GM12878 (cell line): ENCODE measurements around the gene RFC1. TPM values are rescaled to one million over a fixed set of nuclear protein-coding genes. Genes with fewer than 3 reads are reported as not detected.

Experiments
- ATAC-seq: fragments of 200-7000 bp; cut with Tn5 transposase; 3 replicates; pipeline ENCODE4 v1.9.1; 2020; ENCODE audit warnings: mild to moderate bottlenecking, moderate library complexity
- Bru-seq: library from RNA; stranded (reverse); fragments of 400-500 nt; gene quantifications from one replicate; lab custom pipeline; 2021; lab: Mats Ljungman, UMichigan
- BruChase-seq, 2 experiments: library from RNA; stranded (reverse); fragments of 400-500 nt; gene quantifications; one replicate each; lab custom pipeline; 2021; lab: Mats Ljungman, UMichigan
- BruUV-seq: library from RNA; stranded (reverse); fragments of 400-500 nt; replicated peaks from 2 replicates; lab custom pipeline; 2021; lab: Mats Ljungman, UMichigan
- CTCF ChIA-PET: fragments of 300-600 bp; sonication (Branson Sonifier 250); formaldehyde crosslinking; extraction: SDS; loops from one replicate; lab custom pipeline; 2021; ENCODE audit warnings: inconsistent platforms; lab: Yijun Ruan, JAX
- POLR2A ChIA-PET: fragments of 350-600 bp; formaldehyde crosslinking; extraction: SDS; loops from one replicate; lab custom pipeline; 2021; ENCODE audit warnings: inconsistent platforms; lab: Charles Lee
- RAD21 ChIA-PET: fragments of 300-600 bp; sonication (Branson Sonifier 250); formaldehyde crosslinking; loops from one replicate; lab custom pipeline; 2023; ENCODE audit warnings: antibody characterized with exemption; ENCODE audit not compliant: unreplicated experiment; lab: Charles Lee
- SMC1A ChIA-PET: fragments of 300-600 bp; sonication (Branson Sonifier 250); formaldehyde crosslinking; loops from one replicate; lab custom pipeline; 2023; ENCODE audit not compliant: unreplicated experiment, uncharacterized antibody; lab: Charles Lee
- DNase-seq: peaks from one replicate; pipeline ENCODE4 v3.0.0-alpha.2; 2011; ENCODE audit warnings: low read depth, low spot score
- FAIRE-seq: peaks from 3 replicates; lab custom pipeline; 2011; peaks lifted over from hg19 to GRCh38; lab: Jason Lieb, UNC
- H2AFZ ChIP-seq: 2 replicates; pipeline ENCODE4 v1.6.0; 2011; ENCODE audit warnings: low read depth, low read length, control low read depth; ENCODE audit not compliant: control insufficient read depth
- H3K27ac ChIP-seq: 2 replicates; pipeline ENCODE4 v1.5.1; 2011; ENCODE audit warnings: control low read depth; ENCODE audit not compliant: control insufficient read depth, insufficient read depth
- H3K27me3 ChIP-seq, 2 experiments: replicated peaks in 1 of 2; 2 replicates each; pipeline versions ENCODE4 v1.6.0 to v1.6.1; 2011; ENCODE audit warnings: low read length in 1 of 2; ENCODE audit not compliant: control insufficient read depth in 2 of 2, insufficient read depth in 2 of 2
- H3K36me3 ChIP-seq, 2 experiments: 2 replicates each; pipeline ENCODE4 v1.5.1; 2011; ENCODE audit warnings: low read length in 1 of 2; ENCODE audit not compliant: control insufficient read depth in 2 of 2, insufficient read depth in 2 of 2
- H3K4me1 ChIP-seq: 2 replicates; pipeline ENCODE4 v1.6.1; 2011; ENCODE audit warnings: mild to moderate bottlenecking, low read length, moderate library complexity, mixed read lengths; ENCODE audit not compliant: control insufficient read depth, insufficient read depth
- H3K4me2 ChIP-seq: 2 replicates; pipeline ENCODE4 v1.6.0; 2011; ENCODE audit warnings: control low read depth; ENCODE audit not compliant: control insufficient read depth, insufficient read depth
- H3K4me3 ChIP-seq: fragments of 200-600 bp; sonication (generic); 2 replicates; pipeline ENCODE4 v1.5.1; 2016
- H3K79me2 ChIP-seq: 2 replicates; pipeline ENCODE4 v1.6.0; 2011; ENCODE audit warnings: low read length; ENCODE audit not compliant: control insufficient read depth, insufficient read depth
- H3K9ac ChIP-seq: 2 replicates; pipeline ENCODE4 v1.8.0; 2011; ENCODE audit warnings: low read length, control low read depth, mixed read lengths; ENCODE audit not compliant: control insufficient read depth, insufficient read depth
- H3K9me3 ChIP-seq: replicated peaks from 3 replicates; pipeline ENCODE4 v1.5.1; 2011; ENCODE audit warnings: mild to moderate bottlenecking, low read length; ENCODE audit not compliant: control insufficient read depth, insufficient read depth
- H4K20me1 ChIP-seq: 2 replicates; pipeline ENCODE4 v1.6.0; 2011; ENCODE audit not compliant: control insufficient read depth, insufficient read depth
- CHD4 ChIP-seq: fragments of 200-600 bp; sonication (generic); IDR thresholded peaks from 2 replicates; pipeline ENCODE4 v1.6.1; 2016; ENCODE audit warnings: mild to moderate bottlenecking
- EED ChIP-seq: sonication (generic); IDR thresholded peaks from 2 replicates; pipeline ENCODE4 v1.6.1; 2016; ENCODE audit warnings: antibody characterized with exemption, low read depth
- HDAC2 ChIP-seq: fragments of 200-600 bp; sonication (generic); IDR thresholded peaks from 2 replicates; pipeline ENCODE4 v1.6.1; 2017
- KAT2A ChIP-seq: conservative IDR thresholded peaks from 2 replicates; pipeline ENCODE4 v1.6.1; 2011; ENCODE audit warnings: low read depth, low read length; ENCODE audit not compliant: control insufficient read depth
- RCOR1 ChIP-seq: conservative IDR thresholded peaks from 2 replicates; pipeline ENCODE4 v1.6.1; 2012; ENCODE audit warnings: low read depth, low read length, improper control_type of control experiment
- ZSCAN29 ChIP-seq: fragments of 450-650 bp; IDR thresholded peaks from 2 replicates; pipeline ENCODE4 v1.6.1; 2017; ENCODE audit warnings: mild to moderate bottlenecking, moderate library complexity
- WGBS: methylation state at CpG from one replicate; pipeline ENCODE4 v1.1.6; 2016; ENCODE audit warnings: low lambda C conversion rate; ENCODE audit not compliant: insufficient replicate concordance, insufficient coverage; ENCODE audit errors: missing lambda C conversion rate; 5-methylcytosine and 5-hydroxymethylcytosine counted together
- in situ Hi-C: fragments of 300-500 bp; cut with MboI; formaldehyde crosslinking; loops from 9 replicates; pipeline ENCODE4 v1.14.3; 2018; ENCODE audit warnings: mixed read lengths
- intact Hi-C: fragments of 100-400 bp; cut with micrococcal nuclease; formaldehyde crosslinking; loops from one replicate; pipeline ENCODE4 v1.14.2; 2022; ENCODE audit not compliant: unreplicated experiment
- long read RNA-seq, 2 experiments: library from polyadenylated mRNA; unstranded; transcript quantifications; one replicate each; pipeline ENCODE4 v2.0.0, GENCODE V29; 2019 to 2020
- polyA minus RNA-seq, 3 experiments: library from RNA; depleted of rRNA, polyadenylated mRNA; stranded (reverse); fragments of >200 nt; gene quantifications; 2 replicates each; pipeline ENCODE4 v1.2.3, GENCODE V29; 2011
- polyA plus RNA-seq, 11 experiments: library from polyadenylated mRNA; depleted of rRNA in 4 of 11; unstranded in 6 of 11; stranded (reverse) in 5 of 11; fragments of >200 nt; fragmentation: Nextera tagmentation in 4 of 11; fragmentation: Illumina TruSeq in 1 of 11; extraction: Ambion mirVana in 4 of 11; extraction: Trizol in 1 of 11; gene quantifications; 1 replicate in 1 of 11; 2 replicates in 10 of 11; pipeline versions ENCODE4 v1.2.1 to v1.2.3, GENCODE V29; 2011 to 2016; ENCODE audit warnings: inconsistent platforms in 2 of 11, missing spikeins in 2 of 11, low read depth in 1 of 11
- total RNA-seq, 4 experiments: library from RNA; depleted of rRNA in 3 of 4; stranded (reverse); fragments of >200 nt in 3 of 4; fragmentation: Illumina TruSeq in 1 of 4; extraction: Trizol in 1 of 4; gene quantifications; 2 replicates each; pipeline versions ENCODE4 v1.2.1 to v1.2.3, GENCODE V29; 2013 to 2021
- TF ChIP-seq, protein P1 (sequence below): fragments of 450-650 bp; IDR thresholded peaks from 2 replicates; pipeline ENCODE4 v1.6.1; 2017; ENCODE audit warnings: mild to moderate bottlenecking, low read depth, inconsistent platforms; ENCODE audit not compliant: poor library complexity, severe bottlenecking
- TF ChIP-seq, protein P2 (sequence below): IDR thresholded peaks from 2 replicates; pipeline ENCODE4 v1.6.1; 2011; ENCODE audit warnings: low read depth, mild to moderate bottlenecking, low read length, moderate library complexity, borderline replicate concordance; ENCODE audit errors: extremely low read depth

RFC1 gene, protein sequence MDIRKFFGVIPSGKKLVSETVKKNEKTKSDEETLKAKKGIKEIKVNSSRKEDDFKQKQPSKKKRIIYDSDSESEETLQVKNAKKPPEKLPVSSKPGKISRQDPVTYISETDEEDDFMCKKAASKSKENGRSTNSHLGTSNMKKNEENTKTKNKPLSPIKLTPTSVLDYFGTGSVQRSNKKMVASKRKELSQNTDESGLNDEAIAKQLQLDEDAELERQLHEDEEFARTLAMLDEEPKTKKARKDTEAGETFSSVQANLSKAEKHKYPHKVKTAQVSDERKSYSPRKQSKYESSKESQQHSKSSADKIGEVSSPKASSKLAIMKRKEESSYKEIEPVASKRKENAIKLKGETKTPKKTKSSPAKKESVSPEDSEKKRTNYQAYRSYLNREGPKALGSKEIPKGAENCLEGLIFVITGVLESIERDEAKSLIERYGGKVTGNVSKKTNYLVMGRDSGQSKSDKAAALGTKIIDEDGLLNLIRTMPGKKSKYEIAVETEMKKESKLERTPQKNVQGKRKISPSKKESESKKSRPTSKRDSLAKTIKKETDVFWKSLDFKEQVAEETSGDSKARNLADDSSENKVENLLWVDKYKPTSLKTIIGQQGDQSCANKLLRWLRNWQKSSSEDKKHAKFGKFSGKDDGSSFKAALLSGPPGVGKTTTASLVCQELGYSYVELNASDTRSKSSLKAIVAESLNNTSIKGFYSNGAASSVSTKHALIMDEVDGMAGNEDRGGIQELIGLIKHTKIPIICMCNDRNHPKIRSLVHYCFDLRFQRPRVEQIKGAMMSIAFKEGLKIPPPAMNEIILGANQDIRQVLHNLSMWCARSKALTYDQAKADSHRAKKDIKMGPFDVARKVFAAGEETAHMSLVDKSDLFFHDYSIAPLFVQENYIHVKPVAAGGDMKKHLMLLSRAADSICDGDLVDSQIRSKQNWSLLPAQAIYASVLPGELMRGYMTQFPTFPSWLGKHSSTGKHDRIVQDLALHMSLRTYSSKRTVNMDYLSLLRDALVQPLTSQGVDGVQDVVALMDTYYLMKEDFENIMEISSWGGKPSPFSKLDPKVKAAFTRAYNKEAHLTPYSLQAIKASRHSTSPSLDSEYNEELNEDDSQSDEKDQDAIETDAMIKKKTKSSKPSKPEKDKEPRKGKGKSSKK
- total RNA-seq (2013; cell fraction: nucleolus; rRNA removed), result 82.4 and 87.6 TPM in 2 replicates
- 44.0 and 44.2 TPM in 2 replicates for total RNA-seq (2014; rRNA removed)
- 66.9 and 68.1 TPM in 2 replicates for total RNA-seq (2014; rRNA removed; fragmentation: Illumina TruSeq; extraction: Trizol)
- 40.5 and 41.1 TPM in 2 replicates for total RNA-seq (2021)
- 21.1 TPM for polyA plus RNA-seq (2011; ENCODE audit: low read depth)
- polyA plus RNA-seq (2011; rRNA removed), result 26.8 and 32.5 TPM in 2 replicates
- 21.5 and 22.4 TPM in 2 replicates for polyA plus RNA-seq (2011; cell fraction: cytosol; rRNA removed)
- polyA plus RNA-seq (2011; cell fraction: nucleus; rRNA removed), result 44.8 and 46.7 TPM in 2 replicates
- polyA plus RNA-seq (2012), result 27.0 and 39.7 TPM in 2 replicates
- polyA plus RNA-seq (2014; fragmentation: Illumina TruSeq; extraction: Trizol), result 67.8 and 78.8 TPM in 2 replicates
- 10 to 100 TPM; 24.1 to 30.0 TPM for polyA plus RNA-seq (2014; fragmentation: Nextera tagmentation; extraction: Ambion mirVana)
- 17.6 and 22.5 TPM in 2 replicates for polyA plus RNA-seq (2014; rRNA removed)
- polyA plus RNA-seq (2016; fragmentation: Nextera tagmentation; extraction: Ambion mirVana), result 10 to 100 TPM; 39.5 to 41.2 TPM
- polyA minus RNA-seq (2011; rRNA and poly(A)+ RNA removed), result 51.4 and 70.7 TPM in 2 replicates
- polyA minus RNA-seq (2011; cell fraction: cytosol; rRNA and poly(A)+ RNA removed), result 31.9 and 47.0 TPM in 2 replicates
- polyA minus RNA-seq (2011; cell fraction: nucleus; rRNA and poly(A)+ RNA removed), result 23.0 and 29.6 TPM in 2 replicates
- Bru-seq, nascent RNA, result percentile 83 among the genes with signal in this experiment
- percentile 76 among the genes with signal in this experiment for BruChase-seq, experiment 1, labeled RNA remaining after a 6-hour chase
- BruChase-seq, experiment 2, labeled RNA remaining after a 2-hour chase, result percentile 80 among the genes with signal in this experiment
- long read RNA-seq, experiment 1, full-length matches to known transcripts, result 3 of 28 reads
- long read RNA-seq, experiment 1, partial matches to known transcripts, result 23 of 28 reads
- long read RNA-seq, experiment 1, other reads (novel, unspliced or antisense), result 2 of 28 reads
- long read RNA-seq, experiment 2, full-length matches to known transcripts, result 1 of 263 reads
- long read RNA-seq, experiment 2, partial matches to known transcripts, result 249 of 263 reads
- long read RNA-seq, experiment 2, other reads (novel, unspliced or antisense), result 13 of 263 reads

DNA sequence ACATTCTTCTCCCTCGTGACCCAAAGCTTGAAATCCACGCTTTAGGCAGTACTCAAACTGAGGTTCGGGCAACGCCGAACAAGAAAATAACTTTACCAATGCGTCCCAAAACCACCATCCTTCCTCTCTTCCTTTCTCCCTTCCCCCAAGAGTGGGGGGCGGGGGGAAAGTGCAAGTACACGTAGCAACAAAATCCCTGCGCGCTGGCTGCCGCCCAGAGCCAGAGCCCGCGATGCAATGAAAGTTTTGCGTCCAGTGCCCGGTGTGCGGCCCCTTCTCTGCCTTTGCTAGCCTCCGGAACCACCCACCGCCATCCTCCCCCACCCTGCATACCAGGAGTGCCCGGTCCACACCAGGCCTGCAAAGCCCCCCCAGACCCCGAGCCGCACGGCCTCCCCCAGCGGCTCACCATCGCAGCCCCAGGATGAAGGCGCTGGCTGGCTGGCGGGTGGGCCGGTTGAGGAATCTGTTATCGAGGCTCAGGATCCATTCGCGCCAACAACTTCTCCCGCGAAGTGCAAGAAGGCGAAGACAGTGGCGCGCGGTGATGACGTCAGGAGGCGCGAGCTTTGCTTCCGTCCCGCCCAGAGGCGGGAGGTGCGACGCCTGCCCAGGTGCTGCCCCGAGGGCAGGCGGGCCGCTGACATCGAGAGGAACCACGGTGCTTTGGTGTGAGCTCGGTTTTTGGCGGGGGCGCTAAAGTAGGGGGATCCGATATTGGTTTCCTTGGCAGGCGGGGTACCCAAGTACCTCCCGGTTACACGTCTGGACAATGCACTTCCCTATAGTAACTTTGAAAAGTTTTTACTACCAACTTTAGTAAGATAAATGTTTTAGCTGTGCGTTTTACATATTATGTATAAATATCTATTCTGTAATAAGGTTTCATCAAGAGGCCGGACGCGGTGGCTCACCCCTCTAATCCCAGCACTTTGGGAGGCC, at the start of gene RFC1:
Gene RFC1, minus strand, starts transcription at position 533 of the 942 bp plus-strand sequence. Its CDS starts 121 bp downstream, at position 412.
- peak within 1 kb of the TSS; percentile 75 for H3K4me2 ChIP-seq
- H3K27me3 ChIP-seq, result no peaks in the 10 kb centered on the region
- no TSS peak for BruUV-seq
- intact Hi-C loops (no loop called here), in situ Hi-C loops (loop anchor here (25.0 kb wide), 1 partner anchor 1821 kb away; no protein-coding TSS in a partner anchor)
- ChIA-PET SMC1A (interaction anchor here (0.6 to 5.6 kb wide), 10 partner anchors 11 to 1238 kb away, joined by 3 to 51 read pairs (median 4); no protein-coding TSS in a partner anchor), RAD21 (interaction anchor here (0.6 to 3.8 kb wide), 7 partner anchors 9 to 583 kb away, joined by 3 to 18 read pairs (median 5); partner anchors contain the start of genes TLR10 and WDR19), POLR2A (interaction anchor here (2.1 to 4.4 kb wide), 2 partner anchors 11 to 92 kb away, joined by 8 to 27 read pairs; partner anchors contain the start of genes LIAS and RPL9), CTCF (interaction anchor here (0.7 to 1.6 kb wide), 9 partner anchors 8 to 94 kb away, joined by 3 to 8 read pairs (median 4); no protein-coding TSS in a partner anchor)
- ATAC-seq (peak; percentile 88), DNase-seq (peak; percentile 73), FAIRE-seq (peak; percentile 95)
- no peaks in the 10 kb centered on the region; a peak in 1 of 4 replicates for H3K36me3 ChIP-seq
- 4% methylated on average over 58 of the region's 60 CpGs for WGBS
- peak within 1 kb of the TSS; percentile 75 for H3K9ac ChIP-seq
- peaks cover 3% of the 10 kb centered on the region for H3K4me1 ChIP-seq
- H3K27ac ChIP-seq, result peak within 1 kb of the TSS; percentile 68
- H2AFZ ChIP-seq, result peak within 1 kb of the TSS; percentile 88
- no peaks in the 10 kb centered on the region; the same call in 2 of the 3 replicates for H3K9me3 ChIP-seq
- H3K4me3 ChIP-seq, result peak within 1 kb of the TSS; percentile 89
- H3K79me2 ChIP-seq, result peaks cover 42% of the 10 kb centered on the region
- no peaks in the 10 kb centered on the region for H4K20me1 ChIP-seq
- TF ChIP-seq, protein P1, sequence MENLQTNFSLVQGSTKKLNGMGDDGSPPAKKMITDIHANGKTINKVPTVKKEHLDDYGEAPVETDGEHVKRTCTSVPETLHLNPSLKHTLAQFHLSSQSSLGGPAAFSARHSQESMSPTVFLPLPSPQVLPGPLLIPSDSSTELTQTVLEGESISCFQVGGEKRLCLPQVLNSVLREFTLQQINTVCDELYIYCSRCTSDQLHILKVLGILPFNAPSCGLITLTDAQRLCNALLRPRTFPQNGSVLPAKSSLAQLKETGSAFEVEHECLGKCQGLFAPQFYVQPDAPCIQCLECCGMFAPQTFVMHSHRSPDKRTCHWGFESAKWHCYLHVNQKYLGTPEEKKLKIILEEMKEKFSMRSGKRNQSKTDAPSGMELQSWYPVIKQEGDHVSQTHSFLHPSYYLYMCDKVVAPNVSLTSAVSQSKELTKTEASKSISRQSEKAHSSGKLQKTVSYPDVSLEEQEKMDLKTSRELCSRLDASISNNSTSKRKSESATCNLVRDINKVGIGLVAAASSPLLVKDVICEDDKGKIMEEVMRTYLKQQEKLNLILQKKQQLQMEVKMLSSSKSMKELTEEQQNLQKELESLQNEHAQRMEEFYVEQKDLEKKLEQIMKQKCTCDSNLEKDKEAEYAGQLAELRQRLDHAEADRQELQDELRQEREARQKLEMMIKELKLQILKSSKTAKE, result no peak
- TF ChIP-seq KAT2A (no peak), ZSCAN29 (no peak), CHD4 (no peak), HDAC2 (no peak), RCOR1 (0 out of 2 replicates have a peak, but pooled peaks have one; percentile 48), EED (peak; percentile 32; the same call in 1 of the 2 replicates)
- TF ChIP-seq, protein P2, sequence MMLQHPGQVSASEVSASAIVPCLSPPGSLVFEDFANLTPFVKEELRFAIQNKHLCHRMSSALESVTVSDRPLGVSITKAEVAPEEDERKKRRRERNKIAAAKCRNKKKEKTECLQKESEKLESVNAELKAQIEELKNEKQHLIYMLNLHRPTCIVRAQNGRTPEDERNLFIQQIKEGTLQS, result peak; percentile 74; the same call in 1 of the 2 replicates
